MM.1S (cell line): ENCODE measurements around the gene RBMS3.

ENCODE experiments used
- DNase-seq: peaks from one replicate; pipeline ENCODE4 v3.0.0-alpha.2; 2015
- H2AFZ ChIP-seq: fragments of 300-600 bp; sonication (generic); 2 replicates; pipeline ENCODE4 v1.6.0; 2016; ENCODE audit warnings: antibody characterized with exemption, low read length
- H3F3A ChIP-seq: fragments of 300-600 bp; sonication (generic); 2 replicates; pipeline ENCODE4 v1.6.1; 2016; ENCODE audit warnings: mild to moderate bottlenecking, antibody characterized with exemption, low read length, moderate library complexity, mixed read lengths; ENCODE audit not compliant: insufficient read depth
- H3K27ac ChIP-seq: fragments of 300-600 bp; sonication (generic); 2 replicates; pipeline ENCODE4 v1.5.1; 2016; ENCODE audit warnings: mild to moderate bottlenecking, low read length
- H3K27me3 ChIP-seq: fragments of 300-600 bp; sonication (generic); replicated peaks from 2 replicates; pipeline ENCODE4 v1.6.0; 2016; ENCODE audit warnings: low read length; ENCODE audit not compliant: insufficient read depth
- H3K36me3 ChIP-seq: fragments of 300-600 bp; sonication (generic); replicated peaks from 2 replicates; pipeline ENCODE4 v1.6.1; 2016; ENCODE audit warnings: mild to moderate bottlenecking, low read length, mixed read lengths; ENCODE audit not compliant: insufficient read depth
- H3K4me1 ChIP-seq: fragments of 300-600 bp; sonication (generic); 2 replicates; pipeline ENCODE4 v1.6.1; 2016; ENCODE audit warnings: low read length, mixed read lengths
- H3K4me2 ChIP-seq: fragments of 300-600 bp; sonication (generic); 2 replicates; pipeline ENCODE4 v1.6.0; 2016; ENCODE audit warnings: low read depth, low read length
- H3K4me3 ChIP-seq: fragments of 300-600 bp; sonication (generic); 2 replicates; pipeline ENCODE4 v1.5.1; 2016; ENCODE audit warnings: low read length, mixed read lengths
- H3K79me2 ChIP-seq: fragments of 300-600 bp; sonication (generic); 2 replicates; pipeline ENCODE4 v1.6.1; 2016; ENCODE audit warnings: mixed run types, low read length, mixed read lengths
- H3K9ac ChIP-seq: fragments of 300-600 bp; sonication (generic); 2 replicates; pipeline ENCODE4 v1.6.1; 2016; ENCODE audit warnings: low read length, mixed read lengths
- H3K9me2 ChIP-seq: fragments of 300-600 bp; sonication (generic); replicated peaks from 2 replicates; pipeline ENCODE4 v1.6.1; 2016; ENCODE audit warnings: mild to moderate bottlenecking, low read length, mixed read lengths; ENCODE audit not compliant: insufficient read depth
- H3K9me3 ChIP-seq: fragments of 300-600 bp; sonication (generic); replicated peaks from 2 replicates; pipeline ENCODE4 v1.6.1; 2016; ENCODE audit warnings: mild to moderate bottlenecking, low read length, mixed read lengths; ENCODE audit not compliant: insufficient read depth
- H4K20me1 ChIP-seq: fragments of 300-600 bp; sonication (generic); 2 replicates; pipeline ENCODE4 v1.6.1; 2016; ENCODE audit warnings: mild to moderate bottlenecking, low read length, moderate library complexity, mixed read lengths; ENCODE audit not compliant: insufficient read depth
- CTCF ChIP-seq: fragments of 300-600 bp; sonication (generic); IDR thresholded peaks from 2 replicates; pipeline ENCODE4 v1.5.1; 2016; ENCODE audit warnings: antibody characterized with exemption, low read length, mixed read lengths
- EZH2 ChIP-seq: fragments of 300-600 bp; sonication (generic); optimal IDR thresholded peaks from 2 replicates; pipeline ENCODE3; 2017; ENCODE audit warnings: low read depth, mild to moderate bottlenecking, antibody characterized with exemption, low read length, mixed read lengths
- EZH2phosphoT487 ChIP-seq: fragments of 300-600 bp; sonication (generic); IDR thresholded peaks from 2 replicates; pipeline ENCODE4 v1.6.1; 2018; ENCODE audit warnings: antibody characterized with exemption, low read length

Gene RBMS3

GRCh38 chr3:29502771-29503170, 221.9 kb downstream of the RBMS3 start:
- no peaks in the 10 kb centered on the region for H3K4me1 ChIP-seq
- H3K27me3 ChIP-seq, result no peaks in the 10 kb centered on the region
- H2AFZ ChIP-seq, result no peak overlapping the region

DNA sequence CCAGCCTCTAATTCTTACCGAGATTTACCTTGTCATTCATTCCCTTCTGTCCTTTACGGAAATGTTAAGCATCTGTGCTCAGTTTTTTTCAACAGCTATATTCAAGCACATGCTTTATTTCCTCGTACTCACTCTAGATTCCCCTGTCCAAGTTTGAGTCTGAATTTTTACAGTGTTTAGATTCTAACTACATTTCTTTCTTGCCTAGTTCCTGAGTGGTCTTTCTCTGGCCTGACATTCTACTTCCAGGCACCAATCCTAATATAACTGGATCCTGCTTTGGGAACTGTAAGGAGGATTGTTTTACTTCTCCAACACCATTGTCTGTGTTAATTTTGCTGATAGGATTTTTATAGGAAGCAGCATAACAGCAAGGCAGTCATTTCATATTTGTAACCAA, 222.4 kb downstream of the RBMS3 start:
- Histone ChIP-seq H3K36me3 (no peaks in the 10 kb centered on the region), H3K9me3 (no peaks in the 10 kb centered on the region), H3K4me1 (no peaks in the 10 kb centered on the region), H3K4me2 (no peak overlapping the region), H3K9ac (no peak overlapping the region), H3K4me3 (no peak overlapping the region), H4K20me1 (no peaks in the 10 kb centered on the region), H2AFZ (no peak overlapping the region), H3K79me2 (no peaks in the 10 kb centered on the region), H3K27me3 (no peaks in the 10 kb centered on the region), H3K9me2 (no peaks in the 10 kb centered on the region), H3K27ac (no peak overlapping the region), H3F3A (no peaks in the 10 kb centered on the region)
- DNase-seq, result no peak
- TF ChIP-seq CTCF (no peak), EZH2 (no peak), EZH2phosphoT487 (no peak)

More at GRCh38 chr3:29502771-29503170, 221.9 kb downstream of the RBMS3 start:
- H3K9ac ChIP-seq, result no peak overlapping the region
- no peaks in the 10 kb centered on the region for H3K9me3 ChIP-seq
- H4K20me1 ChIP-seq, result no peaks in the 10 kb centered on the region
- H3K4me3 ChIP-seq, result no peak overlapping the region
- no peaks in the 10 kb centered on the region for H3K9me2 ChIP-seq
- H3K36me3 ChIP-seq, result no peaks in the 10 kb centered on the region
- DNase-seq, result no peak
- no peaks in the 10 kb centered on the region for H3F3A ChIP-seq
- no peaks in the 10 kb centered on the region for H3K79me2 ChIP-seq
- H3K27ac ChIP-seq, result no peak overlapping the region
- TF ChIP-seq CTCF (no peak), EZH2phosphoT487 (no peak), EZH2 (no peak)
- no peak overlapping the region for H3K4me2 ChIP-seq

GRCh38 chr3:29503958-29504357, 223.1 kb downstream of the RBMS3 start:
- Histone ChIP-seq H3K9me3 (no peaks in the 10 kb centered on the region), H3K36me3 (no peaks in the 10 kb centered on the region), H3K9ac (no peak overlapping the region), H3K27ac (no peak overlapping the region), H2AFZ (no peak overlapping the region), H3K4me2 (no peak overlapping the region), H3K9me2 (no peaks in the 10 kb centered on the region), H3F3A (no peaks in the 10 kb centered on the region), H3K4me1 (no peaks in the 10 kb centered on the region), H3K79me2 (no peaks in the 10 kb centered on the region), H3K27me3 (no peaks in the 10 kb centered on the region), H3K4me3 (no peak overlapping the region), H4K20me1 (no peaks in the 10 kb centered on the region)
- no peak for DNase-seq
- TF ChIP-seq EZH2 (no peak), CTCF (no peak), EZH2phosphoT487 (no peak)
